ENCODE data around the gene NR4A1.

Gene NR4A1

GRCh38 chr12:52069327-52070184 is 18.3 kb downstream of the NR4A1 start, which contains the start of gene ATG101:
Gene ATG101, plus strand, starts transcription at chr12:52069978. Its CDS starts 3,673 bp downstream, at chr12:52073651.
- Histone ChIP-seq H3F3A (ENCODE audit: low read depth) (no peaks in the 10 kb centered on the region), H2AFZ (ENCODE audit: low read length) (peak within 1 kb of the TSS; percentile 92)

GRCh38 chr12:52070185-52070925 is 19.1 kb downstream of the NR4A1 start:
- Histone ChIP-seq H3K4me1 (ENCODE audit: insufficient read depth, low read length, poor library complexity, severe bottlenecking) (peaks cover 52% of the 10 kb centered on the region), H3K36me3 (ENCODE audit: insufficient read depth, low read length) (no peaks in the 10 kb centered on the region; the same call in 1 of the 2 replicates), H3K4me2 (ENCODE audit: low read depth, low read length, poor library complexity, severe bottlenecking) (peak overlapping the region; percentile 86), H3K9ac (ENCODE audit: low read depth, low read length, poor library complexity, severe bottlenecking) (peak overlapping the region; percentile 86), H4K20me1 (ENCODE audit: insufficient read depth, low read length, poor library complexity, severe bottlenecking) (peaks cover 49% of the 10 kb centered on the region), H3F3A (ENCODE audit: low read depth) (no peaks in the 10 kb centered on the region), H2AFZ (ENCODE audit: low read length) (peak overlapping the region; percentile 92), H3K27me3 (ENCODE audit: insufficient read depth, low read length, poor library complexity, severe bottlenecking) (no peaks in the 10 kb centered on the region), H3K4me3 (ENCODE audit: low read length, poor library complexity, severe bottlenecking) (peak overlapping the region; percentile 87), H3K9me3 (ENCODE audit: insufficient read depth, low read depth, low read length) (no peaks in the 10 kb centered on the region), H3K9me2 (replicated peaks; ENCODE audit: low read depth, low read length) (no peaks in the 10 kb centered on the region), H3K79me2 (ENCODE audit: insufficient read depth, low read length) (peaks cover 53% of the 10 kb centered on the region)
- TF ChIP-seq EZH2phosphoT487 (IDR thresholded peaks at IDR 0.05; ENCODE audit: borderline replicate concordance) (no peak), CTCF (conservative IDR thresholded peaks at IDR 0.05; ENCODE audit: low read length) (no peak)

More at GRCh38 chr12:52069327-52070184, 18.3 kb downstream of the NR4A1 start, which contains the start of gene ATG101:
- Histone ChIP-seq H3K9ac (ENCODE audit: low read depth, low read length, poor library complexity, severe bottlenecking) (peak within 1 kb of the TSS; percentile 86), H3K4me1 (ENCODE audit: insufficient read depth, low read length, poor library complexity, severe bottlenecking) (peaks cover 44% of the 10 kb centered on the region), H3K4me2 (ENCODE audit: low read depth, low read length, poor library complexity, severe bottlenecking) (peak within 1 kb of the TSS; percentile 86), H4K20me1 (ENCODE audit: insufficient read depth, low read length, poor library complexity, severe bottlenecking) (peaks cover 41% of the 10 kb centered on the region), H3K36me3 (ENCODE audit: insufficient read depth, low read length) (no peaks in the 10 kb centered on the region), H3K4me3 (ENCODE audit: low read length, poor library complexity, severe bottlenecking) (peak within 1 kb of the TSS; percentile 87), H3K9me3 (ENCODE audit: insufficient read depth, low read depth, low read length) (no peaks in the 10 kb centered on the region), H3K27me3 (ENCODE audit: insufficient read depth, low read length, poor library complexity, severe bottlenecking) (no peaks in the 10 kb centered on the region), H3K9me2 (replicated peaks; ENCODE audit: low read depth, low read length) (no peaks in the 10 kb centered on the region), H3K79me2 (ENCODE audit: insufficient read depth, low read length) (peaks cover 45% of the 10 kb centered on the region)
- TF ChIP-seq CTCF (conservative IDR thresholded peaks at IDR 0.05; ENCODE audit: low read length) (peak; percentile 86), EZH2phosphoT487 (IDR thresholded peaks at IDR 0.05; ENCODE audit: borderline replicate concordance) (no peak)

GRCh38 chr12:52073531-52074381 is 22.5 kb downstream of the NR4A1 start:
- TF ChIP-seq EZH2phosphoT487 (IDR thresholded peaks at IDR 0.05; ENCODE audit: borderline replicate concordance) (no peak), CTCF (conservative IDR thresholded peaks at IDR 0.05; ENCODE audit: low read length) (no peak)
- H3K4me1 ChIP-seq (ENCODE audit: insufficient read depth, low read length, poor library complexity, severe bottlenecking) = peaks cover 52% of the 10 kb centered on the region
- H4K20me1 ChIP-seq (ENCODE audit: insufficient read depth, low read length, poor library complexity, severe bottlenecking) = peaks cover 56% of the 10 kb centered on the region
- H2AFZ ChIP-seq (ENCODE audit: low read length) = no peak overlapping the region
- no peaks in the 10 kb centered on the region for H3F3A ChIP-seq (ENCODE audit: low read depth)
- peaks cover 23% of the 10 kb centered on the region; the same call in 1 of the 2 replicates for H3K36me3 ChIP-seq (ENCODE audit: insufficient read depth, low read length)
- H3K9me3 ChIP-seq (ENCODE audit: insufficient read depth, low read depth, low read length) = no peaks in the 10 kb centered on the region
- H3K79me2 ChIP-seq (ENCODE audit: insufficient read depth, low read length) = peaks cover 70% of the 10 kb centered on the region
- H3K4me3 ChIP-seq (ENCODE audit: low read length, poor library complexity, severe bottlenecking) = peak overlapping the region; percentile 69
- H3K4me2 ChIP-seq (ENCODE audit: low read depth, low read length, poor library complexity, severe bottlenecking) = peak overlapping the region; percentile 86
- peak overlapping the region; percentile 50 for H3K9ac ChIP-seq (ENCODE audit: low read depth, low read length, poor library complexity, severe bottlenecking)
- no peaks in the 10 kb centered on the region for H3K27me3 ChIP-seq (ENCODE audit: insufficient read depth, low read length, poor library complexity, severe bottlenecking)
- H3K9me2 ChIP-seq (replicated peaks; ENCODE audit: low read depth, low read length) = no peaks in the 10 kb centered on the region
